Measurements from ENCODE around the gene MLPH. TPM values are rescaled to one million over a fixed set of nuclear protein-coding genes. Genes with fewer than 3 reads are reported as not detected.

The MLPH gene
- total and polyA plus RNA-seq, 9 of the 15 experiments (the other 6 are each of a cell fraction or from before 2014, with no cell fraction given): 0.22 TPM; not detected in 8

- Histone ChIP-seq H3K9me1 (ENCODE audit: control insufficient read depth, insufficient read depth, low read length) (no peaks in the 10 kb centered on the region), H3K9me3 (replicated peaks; ENCODE audit: control insufficient read depth, insufficient read depth, low read depth, low read length) (no peaks in the 10 kb centered on the region), H3K4me3 (no peak overlapping the region), H3K4me2 (ENCODE audit: insufficient read depth, low read length) (no peak overlapping the region), H3K27ac (ENCODE audit: extremely low read depth, low read depth, low read length) (no peak overlapping the region), H3K4me1 (replicated peaks in 1 of 2; ENCODE audit: control insufficient read depth in 2 of 2, insufficient read depth in 2 of 2, low read length in 2 of 2) (no peaks in the 10 kb centered on the region), H2AFZ (ENCODE audit: low read depth, low read length) (no peak overlapping the region), H3K36me3 (ENCODE audit: control insufficient read depth, insufficient read depth, low read length) (no peaks in the 10 kb centered on the region), H3K79me2 (ENCODE audit: control insufficient read depth, insufficient read depth, low read length) (no peaks in the 10 kb centered on the region), H4K20me1 (replicated peaks; ENCODE audit: control insufficient read depth, insufficient read depth, low read length) (no peaks in the 10 kb centered on the region), H3K27me3 (ENCODE audit: control insufficient read depth in 2 of 2, insufficient read depth in 2 of 2, low read length in 2 of 2) (peaks cover 0 to 31% of the 10 kb centered on the region in 2 experiments; a peak in 2 of 5 replicates), H3K9ac (ENCODE audit: insufficient read depth in 1 of 2, low read depth in 2 of 2, low read length in 2 of 2) (no peak overlapping the region)
- POLR2A ChIA-PET: no interaction called here
- WGBS (ENCODE audit: insufficient coverage, low coverage, missing lambda C conversion rate): 0% methylated on average over 1 of the region's 1 CpG
- BruUV-seq (replicated peaks): no TSS peak
- in situ Hi-C loops (cut with MboI): no loop called here
- CTCF ChIA-PET (ENCODE audit: low intra/inter-chr PET ratio): no interaction called here
- DNase-seq (ENCODE audit: extremely low read depth in 1 of 4, low spot score in 3 of 4): no peak
- FAIRE-seq: no peak
- intact Hi-C loops (cut with micrococcal nuclease): no loop called here
- TF ChIP-seq XRCC3 (IDR thresholded peaks at IDR 0.05) (no peak), ELF4 (CRISPR knock-in tag; IDR thresholded peaks at IDR 0.05) (no peak), MBD2 (IDR thresholded peaks at IDR 0.05; ENCODE audit: borderline replicate concordance, low read depth) (no peak), ZNF655 (CRISPR knock-in tag; IDR thresholded peaks at IDR 0.05) (no peak), NR3C1 (CRISPR knock-in tag; IDR thresholded peaks at IDR 0.05) (no peak), SRSF9 (IDR thresholded peaks at IDR 0.05; ENCODE audit: borderline replicate concordance, low read depth, low read length) (no peak), NEUROD1 (IDR thresholded peaks at IDR 0.05; ENCODE audit: borderline replicate concordance, low read depth, low read length, partially characterized antibody) (no peak), ZFPM2 (CRISPR knock-in tag; IDR thresholded peaks at IDR 0.05) (no peak), SMARCA5 (IDR thresholded peaks at IDR 0.05) (no peak), PRDM10 (IDR thresholded peaks at IDR 0.05; ENCODE audit: partially characterized antibody) (no peak), PHF20 (IDR thresholded peaks at IDR 0.05; ENCODE audit: partially characterized antibody) (no peak)
- ATAC-seq: no peak
Observed at GRCh38 chr2:237485304-237485703, 1.7 kb upstream of the MLPH start.

Measured in K562 (cell line).